Calu3 (cell line): ENCODE measurements around the gene UVRAG. TPM values are rescaled to one million over a fixed set of nuclear protein-coding genes. Genes with fewer than 3 reads are reported as not detected.

Experiments
- BruUV-seq: library from RNA; stranded (reverse); fragments of 400-500 nt; replicated peaks from 2 replicates; lab custom pipeline; 2021; lab: Mats Ljungman, UMichigan
- CTCF ChIA-PET: fragments of 300-600 bp; sonication (Branson Sonifier 250); formaldehyde crosslinking; loops from one replicate; lab custom pipeline; 2022; ENCODE audit warnings: antibody characterized with exemption; lab: Charles Lee
- DNase-seq: peaks from one replicate; pipeline ENCODE4 v3.0.0; 2022
- H3K27ac Mint-ChIP-seq: one replicate; pipeline ENCODE4 v1.8.0; 2022; ENCODE audit warnings: mixed read lengths; ENCODE audit not compliant: unreplicated experiment
- H3K27me3 Mint-ChIP-seq: one replicate; pipeline ENCODE4 v1.8.0; 2022; ENCODE audit warnings: mixed read lengths; ENCODE audit not compliant: unreplicated experiment
- H3K36me3 Mint-ChIP-seq: one replicate; pipeline ENCODE4 v1.8.0; 2022; ENCODE audit warnings: mild to moderate bottlenecking, moderate library complexity, mixed read lengths; ENCODE audit not compliant: insufficient read depth, unreplicated experiment
- H3K4me1 Mint-ChIP-seq: one replicate; pipeline ENCODE4 v1.8.0; 2022; ENCODE audit warnings: mild to moderate bottlenecking, low read depth, mixed read lengths; ENCODE audit not compliant: unreplicated experiment
- H3K4me3 Mint-ChIP-seq: one replicate; pipeline ENCODE4 v1.8.0; 2022; ENCODE audit warnings: mild to moderate bottlenecking, low read depth, moderate library complexity, mixed read lengths; ENCODE audit not compliant: unreplicated experiment
- H3K9me3 Mint-ChIP-seq: one replicate; pipeline ENCODE4 v1.8.0; 2022; ENCODE audit warnings: low read depth, mixed read lengths; ENCODE audit not compliant: unreplicated experiment
- CTCF ChIP-seq: fragments of 200-600 bp; IDR thresholded peaks from one replicate; pipeline ENCODE4 v1.8.0; 2022; ENCODE audit warnings: antibody characterized with exemption; ENCODE audit not compliant: unreplicated experiment
- intact Hi-C: fragments of 100-400 bp; cut with micrococcal nuclease; formaldehyde crosslinking; loops from one replicate; pipeline ENCODE4 v1.10.0; 2022; ENCODE audit not compliant: unreplicated experiment
- total RNA-seq: library from RNA; stranded (reverse); gene quantifications from 2 replicates; pipeline ENCODE4 v1.2.3, GENCODE V29; 2022

Gene UVRAG
- total RNA-seq, 1 experiment from 2014 or later, result 18.5 TPM

- Mint-ChIP-seq H3K27ac (no peak overlapping the region), H3K4me1 (peaks cover 9% of the 10 kb centered on the region), H3K27me3 (peaks cover 64% of the 10 kb centered on the region), H3K36me3 (no peaks in the 10 kb centered on the region), H3K4me3 (no peak overlapping the region), H3K9me3 (no peaks in the 10 kb centered on the region)
- no TSS peak for BruUV-seq
- TF ChIP-seq CTCF, result no peak
- DNase-seq, result no peak
- intact Hi-C loops, result no loop called here
- CTCF ChIA-PET, result interaction anchor here (0.6 kb wide), 1 partner anchor 277 kb away, joined by 11 read pairs; no protein-coding TSS in a partner anchor
Measured at GRCh38 chr11:76157891-76158290, 342.9 kb downstream of the UVRAG start.

- no TSS peak for BruUV-seq
- DNase-seq, result no peak
- no peaks in the 10 kb centered on the region for H3K36me3 Mint-ChIP-seq
- intact Hi-C loops, result no loop called here
- H3K27ac Mint-ChIP-seq, result no peak overlapping the region
- H3K4me1 Mint-ChIP-seq, result peaks cover 2% of the 10 kb centered on the region
- no peaks in the 10 kb centered on the region for H3K9me3 Mint-ChIP-seq
- no peak overlapping the region for H3K4me3 Mint-ChIP-seq
- CTCF ChIA-PET, result interaction anchor here (0.6 kb wide), 1 partner anchor 278 kb away, joined by 11 read pairs; no protein-coding TSS in a partner anchor
- TF ChIP-seq CTCF, result no peak
- H3K27me3 Mint-ChIP-seq, result peaks cover 60% of the 10 kb centered on the region
Measured at GRCh38 chr11:76158394-76159302, 343.6 kb downstream of the UVRAG start.

GRCh38 chr11:76159303-76159937, 344.4 kb downstream of the UVRAG start:
- no TSS peak for BruUV-seq
- peaks cover 62% of the 10 kb centered on the region for H3K27me3 Mint-ChIP-seq
- no peaks in the 10 kb centered on the region for H3K9me3 Mint-ChIP-seq
- no peak for TF ChIP-seq CTCF
- DNase-seq, result no peak
- no peaks in the 10 kb centered on the region for H3K4me1 Mint-ChIP-seq
- no peak overlapping the region for H3K27ac Mint-ChIP-seq
- H3K4me3 Mint-ChIP-seq, result no peak overlapping the region
- CTCF ChIA-PET, result no interaction called here
- no peaks in the 10 kb centered on the region for H3K36me3 Mint-ChIP-seq
- intact Hi-C loops, result no loop called here

GRCh38 chr11:76159983-76160661, 345.1 kb downstream of the UVRAG start:
- CTCF ChIA-PET, result no interaction called here
- Mint-ChIP-seq H3K9me3 (no peaks in the 10 kb centered on the region), H3K4me3 (no peak overlapping the region), H3K27ac (no peak overlapping the region), H3K4me1 (no peaks in the 10 kb centered on the region), H3K36me3 (no peaks in the 10 kb centered on the region), H3K27me3 (peaks cover 69% of the 10 kb centered on the region)
- DNase-seq, result no peak
- BruUV-seq, result no TSS peak
- intact Hi-C loops, result no loop called here
- no peak for TF ChIP-seq CTCF
